GM18511 (cell line): Measurements from ENCODE around the gene HSPA6.
"Not testable (repeated sequence)": the region's sequence is repeated elsewhere in the genome, so short reads cannot be mapped to it uniquely, and the experiment has no call there.

ENCODE experiments used
- ATAC-seq: cut with Tn5 transposase; IDR thresholded peaks from one replicate; pipeline ENCODE4 v1.9.1; 2021; ENCODE audit warnings: mild to moderate bottlenecking, moderate library complexity; ENCODE audit not compliant: unreplicated experiment

HSPA6 gene

GRCh38 chr1:161557506-161558450, 33.4 kb downstream of the HSPA6 start:
- not testable (repeated sequence) for ATAC-seq

- peak; percentile 66 for ATAC-seq
These were observed 36.8 kb downstream of the HSPA6 start for GRCh38 chr1:161560960-161561715.

GRCh38 chr1:161562441-161562840, 38.1 kb downstream of the HSPA6 start:
- not testable (repeated sequence) for ATAC-seq

GRCh38 chr1:161563522-161563921, 39.2 kb downstream of the HSPA6 start:
- ATAC-seq = not testable (repeated sequence)

GRCh38 chr1:161566602-161566960, 42.2 kb downstream of the HSPA6 start:
- ATAC-seq = not testable (repeated sequence)

- ATAC-seq = not testable (repeated sequence)
These were observed 47.4 kb downstream of the HSPA6 start for GRCh38 chr1:161571703-161572102.
